ENCODE results near the gene RPA3. TPM values are rescaled to one million over a fixed set of nuclear protein-coding genes. Genes with fewer than 3 reads are reported as not detected.
"Not testable (repeated sequence)": the region's sequence is repeated elsewhere in the genome, so short reads cannot be mapped to it uniquely, and the experiment has no call there.

RPA3 gene
- total and polyA plus RNA-seq, 2 donors: 42.7 to 117 TPM

- Histone ChIP-seq H3K4me3 (ENCODE audit: low read length in 2 of 2) (no peak overlapping the region), H3K27me3 (ENCODE audit: control insufficient read depth in 2 of 2, insufficient read depth in 1 of 2, low read length in 1 of 2) (no peaks in the 10 kb centered on the region), H3K9me3 (ENCODE audit: control insufficient read depth in 2 of 2, insufficient read depth in 1 of 2, low read length in 1 of 2) (no peaks in the 10 kb centered on the region), H3K36me3 (ENCODE audit: control insufficient read depth in 2 of 2, insufficient read depth in 2 of 2, low read length in 1 of 2) (no peaks in the 10 kb centered on the region), H3K4me1 (ENCODE audit: control insufficient read depth in 2 of 2, insufficient read depth in 2 of 2, low read length in 2 of 2) (peaks cover 3 to 5% of the 10 kb centered on the region in 2 donors), H3K27ac (ENCODE audit: low read depth in 1 of 2, low read length in 1 of 2) (no peak overlapping the region)
- no peak for DNase-seq (ENCODE audit: low read depth in 6 of 9, low spot score in 9 of 9)
Observed at GRCh38 chr7:7693881-7694280, 24.5 kb downstream of the RPA3 start.

- Histone ChIP-seq H3K27ac (ENCODE audit: low read depth in 1 of 2, low read length in 1 of 2) (no peak overlapping the region), H3K4me1 (ENCODE audit: control insufficient read depth in 2 of 2, insufficient read depth in 2 of 2, low read length in 2 of 2) (peaks cover 13 to 14% of the 10 kb centered on the region in 2 donors), H3K27me3 (ENCODE audit: control insufficient read depth in 2 of 2, insufficient read depth in 1 of 2, low read length in 1 of 2) (no peaks in the 10 kb centered on the region), H3K36me3 (ENCODE audit: control insufficient read depth in 2 of 2, insufficient read depth in 2 of 2, low read length in 1 of 2) (no peaks in the 10 kb centered on the region), H3K4me3 (ENCODE audit: low read length in 2 of 2) (no peak overlapping the region), H3K9me3 (ENCODE audit: control insufficient read depth in 2 of 2, insufficient read depth in 1 of 2, low read length in 1 of 2) (no peaks in the 10 kb centered on the region)
- 95% methylated on average over 4 of the region's 4 CpGs for WGBS
- no peak for DNase-seq (ENCODE audit: low read depth in 6 of 9, low spot score in 9 of 9)
Observed at GRCh38 chr7:7688956-7689355, 29.5 kb downstream of the RPA3 start.

GRCh38 chr7:7688310-7688709 lies 30.1 kb downstream of the RPA3 start:
- DNase-seq (ENCODE audit: low read depth in 6 of 9, low spot score in 9 of 9): no peak
- Histone ChIP-seq H3K36me3 (ENCODE audit: control insufficient read depth in 2 of 2, insufficient read depth in 2 of 2, low read length in 1 of 2) (no peaks in the 10 kb centered on the region), H3K4me3 (ENCODE audit: low read length in 2 of 2) (no peak overlapping the region), H3K27ac (ENCODE audit: low read depth in 1 of 2, low read length in 1 of 2) (no peak overlapping the region), H3K4me1 (ENCODE audit: control insufficient read depth in 2 of 2, insufficient read depth in 2 of 2, low read length in 2 of 2) (peaks cover 13 to 14% of the 10 kb centered on the region in 2 donors), H3K27me3 (ENCODE audit: control insufficient read depth in 2 of 2, insufficient read depth in 1 of 2, low read length in 1 of 2) (no peaks in the 10 kb centered on the region), H3K9me3 (ENCODE audit: control insufficient read depth in 2 of 2, insufficient read depth in 1 of 2, low read length in 1 of 2) (no peaks in the 10 kb centered on the region)
- 53% methylated on average over 6 of the region's 6 CpGs for WGBS

DNA sequence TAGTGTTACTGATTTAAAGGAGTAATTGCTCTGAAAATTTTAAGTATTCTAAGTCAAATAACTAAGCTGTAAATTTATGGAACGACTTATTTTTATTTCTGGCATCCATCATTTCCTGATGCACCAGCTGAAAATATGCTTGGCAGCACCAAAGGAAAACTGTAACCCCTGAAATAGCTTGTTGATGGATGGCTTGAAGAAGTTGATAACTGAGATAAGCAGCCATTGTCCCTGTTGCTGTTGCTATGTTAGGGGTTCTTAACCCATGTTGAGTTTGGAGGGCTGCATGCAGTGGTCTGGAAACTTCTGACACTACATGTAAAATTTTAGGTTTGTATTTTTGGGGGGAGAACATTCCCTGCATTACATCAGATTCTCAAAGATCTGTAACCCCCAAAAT lies 30.6 kb downstream of the RPA3 start:
- no peak overlapping the region for H3K27ac ChIP-seq (ENCODE audit: low read depth in 1 of 2, low read length in 1 of 2)
- no peaks in the 10 kb centered on the region for H3K27me3 ChIP-seq (ENCODE audit: control insufficient read depth in 2 of 2, insufficient read depth in 1 of 2, low read length in 1 of 2)
- H3K9me3 ChIP-seq (ENCODE audit: control insufficient read depth in 2 of 2, insufficient read depth in 1 of 2, low read length in 1 of 2): no peaks in the 10 kb centered on the region
- H3K4me3 ChIP-seq (ENCODE audit: low read length in 2 of 2): no peak overlapping the region
- WGBS: 66% methylated on average over 1 of the region's 1 CpG
- peaks cover 13 to 19% of the 10 kb centered on the region in 2 donors for H3K4me1 ChIP-seq (ENCODE audit: control insufficient read depth in 2 of 2, insufficient read depth in 2 of 2, low read length in 2 of 2)
- no peaks in the 10 kb centered on the region for H3K36me3 ChIP-seq (ENCODE audit: control insufficient read depth in 2 of 2, insufficient read depth in 2 of 2, low read length in 1 of 2)
- no peak for DNase-seq (ENCODE audit: low read depth in 6 of 9, low spot score in 9 of 9)

DNA sequence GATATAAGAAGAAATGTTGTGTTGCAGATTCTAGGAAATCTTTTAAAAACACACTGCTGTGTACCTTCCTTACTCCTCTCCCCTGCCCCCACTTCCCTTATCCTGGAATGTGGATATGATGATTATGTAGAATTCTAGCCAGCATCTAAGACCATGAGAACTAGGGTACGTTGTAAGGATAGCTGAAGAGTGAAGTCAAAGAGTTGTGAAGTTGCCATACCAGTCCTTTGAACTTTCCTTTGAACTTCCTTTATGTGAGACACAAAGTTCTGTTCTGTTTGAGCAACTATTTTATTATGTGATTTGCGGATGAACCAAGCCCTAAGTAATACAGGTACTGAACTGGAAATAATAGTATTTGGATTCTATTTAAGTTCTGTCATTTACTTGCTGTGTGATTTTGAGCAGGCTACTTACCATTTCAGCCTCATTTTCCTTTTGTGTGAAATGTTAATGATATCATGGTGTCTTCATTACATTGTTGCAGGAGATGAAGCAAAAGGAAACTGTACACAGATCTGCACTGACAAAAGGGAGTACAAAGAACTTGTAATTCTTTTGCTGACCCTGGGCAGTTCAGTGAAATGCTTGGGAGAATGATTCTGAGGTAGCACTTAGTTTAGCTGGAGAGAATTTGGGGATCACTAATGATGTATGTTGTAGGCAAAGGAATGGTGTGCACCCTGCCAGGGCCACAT lies 31.4 kb downstream of the RPA3 start:
- Histone ChIP-seq H3K27me3 (ENCODE audit: control insufficient read depth in 2 of 2, insufficient read depth in 1 of 2, low read length in 1 of 2) (no peaks in the 10 kb centered on the region), H3K4me3 (ENCODE audit: low read length in 2 of 2) (no peak overlapping the region), H3K36me3 (ENCODE audit: control insufficient read depth in 2 of 2, insufficient read depth in 2 of 2, low read length in 1 of 2) (no peaks in the 10 kb centered on the region), H3K27ac (ENCODE audit: low read depth in 1 of 2, low read length in 1 of 2) (peak overlapping the region in 1 of 2 donors; percentile 56), H3K4me1 (ENCODE audit: control insufficient read depth in 2 of 2, insufficient read depth in 2 of 2, low read length in 2 of 2) (peaks cover 13 to 20% of the 10 kb centered on the region in 2 donors), H3K9me3 (ENCODE audit: control insufficient read depth in 2 of 2, insufficient read depth in 1 of 2, low read length in 1 of 2) (no peaks in the 10 kb centered on the region)
- peak in 3 of 9 donors; percentile 29 to 57 (median 29) for DNase-seq (ENCODE audit: low read depth in 6 of 9, low spot score in 9 of 9)
- WGBS: 59% methylated on average over 2 of the region's 2 CpGs

DNA sequence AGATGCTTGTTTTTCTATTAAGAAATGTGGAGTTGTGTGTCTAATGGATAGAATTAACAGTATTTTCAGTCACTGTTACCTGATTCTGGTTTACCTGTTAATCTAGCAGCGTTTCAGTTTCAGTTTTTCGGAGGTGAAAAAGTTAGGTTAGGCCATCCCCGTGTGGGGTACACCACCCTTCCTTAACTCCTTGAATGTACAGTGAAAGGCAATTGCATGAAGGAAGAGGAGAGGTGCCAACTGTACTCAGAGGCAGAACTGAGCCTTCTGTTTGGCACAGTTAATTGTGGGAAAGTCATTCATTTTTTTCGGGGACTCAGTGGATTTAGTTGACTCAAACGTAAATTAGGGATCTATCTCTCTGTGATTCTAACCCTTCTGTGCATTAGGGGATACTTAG lies 35.5 kb downstream of the RPA3 start:
- Histone ChIP-seq H3K4me3 (ENCODE audit: low read length in 2 of 2) (no peak overlapping the region), H3K27ac (ENCODE audit: low read depth in 1 of 2, low read length in 1 of 2) (peak overlapping the region; percentile 15 to 89), H3K27me3 (ENCODE audit: control insufficient read depth in 2 of 2, insufficient read depth in 1 of 2, low read length in 1 of 2) (no peaks in the 10 kb centered on the region), H3K9me3 (ENCODE audit: control insufficient read depth in 2 of 2, insufficient read depth in 1 of 2, low read length in 1 of 2) (no peaks in the 10 kb centered on the region), H3K36me3 (ENCODE audit: control insufficient read depth in 2 of 2, insufficient read depth in 2 of 2, low read length in 1 of 2) (peaks cover 0 to 3% of the 10 kb centered on the region in 2 donors), H3K4me1 (ENCODE audit: control insufficient read depth in 2 of 2, insufficient read depth in 2 of 2, low read length in 2 of 2) (peaks cover 8 to 14% of the 10 kb centered on the region in 2 donors)
- WGBS: 90% methylated on average over 5 of the region's 5 CpGs
- peak in 1 of 9 donors; percentile 47 for DNase-seq (ENCODE audit: low read depth in 6 of 9, low spot score in 9 of 9)

DNA sequence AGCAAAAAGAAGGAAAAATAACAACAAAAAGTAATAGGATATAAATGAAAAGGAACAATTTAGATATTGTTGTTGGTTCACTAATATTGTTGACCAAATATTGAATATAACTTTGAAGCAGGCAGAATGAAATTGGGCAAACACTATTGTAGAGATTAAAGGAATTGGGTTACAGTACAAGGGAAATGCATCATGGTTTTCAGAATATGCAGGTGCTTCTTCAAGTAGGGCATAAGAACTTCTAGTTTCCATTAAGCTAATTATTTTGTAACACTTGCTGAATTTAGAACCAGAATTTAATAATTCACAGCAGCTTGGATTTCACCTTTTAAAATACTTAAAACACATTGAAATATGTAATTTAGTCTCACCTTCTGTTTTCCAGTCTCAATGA lies 36.5 kb downstream of the RPA3 start:
- H3K4me1 ChIP-seq (ENCODE audit: control insufficient read depth in 2 of 2, insufficient read depth in 2 of 2, low read length in 2 of 2): peaks cover 4 to 9% of the 10 kb centered on the region in 2 donors
- H3K4me3 ChIP-seq (ENCODE audit: low read length in 2 of 2): no peak overlapping the region
- H3K36me3 ChIP-seq (ENCODE audit: control insufficient read depth in 2 of 2, insufficient read depth in 2 of 2, low read length in 1 of 2): peaks cover 0 to 4% of the 10 kb centered on the region in 2 donors
- H3K27ac ChIP-seq (ENCODE audit: low read depth in 1 of 2, low read length in 1 of 2): peak overlapping the region in 1 of 2 donors; percentile 89
- no peaks in the 10 kb centered on the region for H3K27me3 ChIP-seq (ENCODE audit: control insufficient read depth in 2 of 2, insufficient read depth in 1 of 2, low read length in 1 of 2)
- peak in 4 of 9 donors; percentile 41 to 75 (median 46) for DNase-seq (ENCODE audit: low read depth in 6 of 9, low spot score in 9 of 9)
- no peaks in the 10 kb centered on the region for H3K9me3 ChIP-seq (ENCODE audit: control insufficient read depth in 2 of 2, insufficient read depth in 1 of 2, low read length in 1 of 2)

GRCh38 chr7:7681191-7681935 lies 37.0 kb downstream of the RPA3 start:
- peak overlapping the region in 1 of 2 donors; percentile 89 for H3K27ac ChIP-seq (ENCODE audit: low read depth in 1 of 2, low read length in 1 of 2)
- peak; percentile 61 to 96 (median 85) for DNase-seq (ENCODE audit: low read depth in 6 of 9, low spot score in 9 of 9)
- H3K4me3 ChIP-seq (ENCODE audit: low read length in 2 of 2): no peak overlapping the region

DNA sequence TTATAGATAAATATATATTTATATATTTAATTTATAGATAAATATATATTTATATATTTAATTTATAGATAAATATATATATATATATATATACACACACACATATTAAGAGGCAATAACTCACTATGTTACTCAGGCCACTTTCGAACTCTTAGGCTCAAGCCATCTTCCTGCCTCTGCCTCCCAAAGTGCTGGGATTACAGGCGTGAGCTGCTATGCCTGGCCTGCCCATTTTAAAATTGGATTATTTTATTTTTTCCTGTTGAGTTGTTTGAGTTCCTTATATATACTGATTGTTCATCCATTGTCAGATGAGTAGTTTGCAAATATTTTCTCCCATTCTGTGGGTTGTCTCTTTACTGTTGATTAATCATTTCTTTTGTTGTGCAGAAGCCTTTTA lies 38.8 kb downstream of the RPA3 start:
- DNase-seq (ENCODE audit: low read depth in 6 of 9, low spot score in 9 of 9); H3K4me3 ChIP-seq (ENCODE audit: low read length in 2 of 2); H3K27ac ChIP-seq (ENCODE audit: low read depth in 1 of 2, low read length in 1 of 2); H3K4me1 ChIP-seq (ENCODE audit: control insufficient read depth in 2 of 2, insufficient read depth in 2 of 2, low read length in 2 of 2); H3K27me3 ChIP-seq (ENCODE audit: control insufficient read depth in 2 of 2, insufficient read depth in 1 of 2, low read length in 1 of 2); H3K9me3 ChIP-seq (ENCODE audit: control insufficient read depth in 2 of 2, insufficient read depth in 1 of 2, low read length in 1 of 2): not testable (repeated sequence)
- peaks cover 3 to 12% of the 10 kb centered on the region in 2 donors for H3K36me3 ChIP-seq (ENCODE audit: control insufficient read depth in 2 of 2, insufficient read depth in 2 of 2, low read length in 1 of 2)
- WGBS: 100% methylated on average over 2 of the region's 2 CpGs

More at GRCh38 chr7:7681191-7681935, 37.0 kb downstream of the RPA3 start:
- H3K27me3 ChIP-seq (ENCODE audit: control insufficient read depth in 2 of 2, insufficient read depth in 1 of 2, low read length in 1 of 2): no peaks in the 10 kb centered on the region
- H3K9me3 ChIP-seq (ENCODE audit: control insufficient read depth in 2 of 2, insufficient read depth in 1 of 2, low read length in 1 of 2): no peaks in the 10 kb centered on the region
- WGBS: 48% methylated on average over 7 of the region's 7 CpGs
- H3K4me1 ChIP-seq (ENCODE audit: control insufficient read depth in 2 of 2, insufficient read depth in 2 of 2, low read length in 2 of 2): peaks cover 4 to 6% of the 10 kb centered on the region in 2 donors
- peaks cover 0 to 4% of the 10 kb centered on the region in 2 donors for H3K36me3 ChIP-seq (ENCODE audit: control insufficient read depth in 2 of 2, insufficient read depth in 2 of 2, low read length in 1 of 2)

All from thymus (tissue), 11 donors.